CD8-positive, alpha-beta memory T cell (primary cell): ENCODE results near the gene RNU6-9. TPM values are rescaled to one million over a fixed set of nuclear protein-coding genes. Genes with fewer than 3 reads are reported as not detected.

ENCODE experiments used
- CTCF ChIA-PET: fragments of 350-600 bp; sonication (Branson Sonifier 250); formaldehyde crosslinking; loops from one replicate; lab custom pipeline; 2021; ENCODE audit warnings: antibody characterized with exemption; lab: Charles Lee
- POLR2A ChIA-PET: fragments of 350-600 bp; sonication (Branson Sonifier 250); formaldehyde crosslinking; loops from one replicate; lab custom pipeline; 2021; ENCODE audit warnings: antibody characterized with exemption; lab: Charles Lee
- DNase-seq, 5 donors: peaks; one replicate each; pipeline versions ENCODE4 v3.0.0 to v3.0.0-alpha.2; 2020 to 2022; ENCODE audit warnings: mixed read lengths in 1 of 5
- H3K27ac ChIP-seq: one replicate; pipeline ENCODE4 v1.7.0; 2013; ENCODE audit warnings: low read depth, mild to moderate bottlenecking, low read length, moderate library complexity
- H3K27me3 ChIP-seq: 2 replicates; pipeline ENCODE4 v1.7.0; 2013; ENCODE audit warnings: low read length, mild to moderate bottlenecking; ENCODE audit not compliant: insufficient read depth, poor library complexity, severe bottlenecking
- H3K36me3 ChIP-seq: 2 replicates; pipeline ENCODE4 v1.7.0; 2013; ENCODE audit warnings: mild to moderate bottlenecking, low read length, moderate library complexity; ENCODE audit not compliant: insufficient read depth
- H3K4me1 ChIP-seq: 2 replicates; pipeline ENCODE4 v1.7.0; 2013; ENCODE audit warnings: mild to moderate bottlenecking, low read length, moderate library complexity; ENCODE audit not compliant: insufficient read depth
- H3K4me3 ChIP-seq: 2 replicates; pipeline ENCODE4 v1.7.0; 2013; ENCODE audit warnings: mild to moderate bottlenecking, low read length
- H3K9me3 ChIP-seq: 2 replicates; pipeline ENCODE4 v1.7.0; 2013; ENCODE audit warnings: mild to moderate bottlenecking, low read length
- H3K27ac Mint-ChIP-seq, 8 donors: one replicate each; pipeline ENCODE4 v1.8.0; 2020 to 2021; ENCODE audit warnings: mixed read lengths in 8 of 8, mild to moderate bottlenecking in 6 of 8, inconsistent platforms in 3 of 8, moderate library complexity in 3 of 8
- H3K27me3 Mint-ChIP-seq, 2 donors: one replicate each; pipeline ENCODE4 v1.8.0; 2020 to 2021; ENCODE audit warnings: mixed read lengths in 2 of 2, mild to moderate bottlenecking in 1 of 2, moderate library complexity in 1 of 2
- H3K36me3 Mint-ChIP-seq, 3 donors: one replicate each; pipeline ENCODE4 v1.8.0; 2020 to 2021; ENCODE audit warnings: mixed read lengths in 3 of 3, inconsistent platforms in 1 of 3, mild to moderate bottlenecking in 1 of 3
- H3K4me1 Mint-ChIP-seq, 3 donors: one replicate each; pipeline ENCODE4 v1.8.0; 2020 to 2021; ENCODE audit warnings: mixed read lengths in 3 of 3, inconsistent platforms in 1 of 3, mild to moderate bottlenecking in 1 of 3
- H3K4me3 Mint-ChIP-seq, 7 donors: one replicate each; pipeline ENCODE4 v1.8.0; 2020 to 2021; ENCODE audit warnings: mixed read lengths in 7 of 7, mild to moderate bottlenecking in 6 of 7, moderate library complexity in 4 of 7, inconsistent platforms in 2 of 7
- H3K9me3 Mint-ChIP-seq, 5 donors: one replicate each; pipeline ENCODE4 v1.8.0; 2020 to 2022; ENCODE audit warnings: mixed read lengths in 5 of 5, mild to moderate bottlenecking in 3 of 5, moderate library complexity in 2 of 5, inconsistent platforms in 1 of 5
- polyA plus RNA-seq: library from polyadenylated mRNA; unstranded; fragments of 300-500 nt; fragmentation: Illumina TruSeq; gene quantifications from one replicate; pipeline ENCODE4 v1.2.3, GENCODE V29; 2021
- total RNA-seq, 2 experiments: library from RNA; stranded (reverse); gene quantifications; one replicate each; pipeline ENCODE4 v1.2.3, GENCODE V29; 2021

RNU6-9 gene
- total and polyA plus RNA-seq, 3 experiments from 2014 or later: not detected

GRCh38 chr19:855566-856120 lies 37.6 kb upstream of the RNU6-9 start:
- no peaks in the 10 kb centered on the region for H3K36me3 Mint-ChIP-seq
- peaks cover 4% of the 10 kb centered on the region for H3K4me1 ChIP-seq
- POLR2A ChIA-PET: no interaction called here
- no peak overlapping the region for H3K4me3 ChIP-seq
- no peaks in the 10 kb centered on the region for H3K4me1 Mint-ChIP-seq
- no peaks in the 10 kb centered on the region for H3K9me3 ChIP-seq
- no peak overlapping the region for H3K4me3 Mint-ChIP-seq
- H3K27me3 ChIP-seq: peaks cover 16% of the 10 kb centered on the region
- no peaks in the 10 kb centered on the region for H3K36me3 ChIP-seq
- no peak overlapping the region for H3K27ac ChIP-seq
- DNase-seq: no peak
- CTCF ChIA-PET: interaction anchor here (0.7 to 3.8 kb wide), 10 partner anchors 13 to 128 kb away, joined by 3 to 22 read pairs (median 5); partner anchors contain the start of gene WDR18
- peaks cover 6 to 14% of the 10 kb centered on the region in 2 donors for H3K27me3 Mint-ChIP-seq
- H3K9me3 Mint-ChIP-seq: no peaks in the 10 kb centered on the region
- H3K27ac Mint-ChIP-seq: no peak overlapping the region

- Histone ChIP-seq H3K4me3 (no peak overlapping the region), H3K9me3 (no peaks in the 10 kb centered on the region), H3K4me1 (peaks cover 14% of the 10 kb centered on the region), H3K27me3 (peaks cover 13% of the 10 kb centered on the region), H3K36me3 (no peaks in the 10 kb centered on the region), H3K27ac (no peak overlapping the region)
- ChIA-PET POLR2A (interaction anchor here (0.7 to 0.9 kb wide), 2 partner anchors 53 to 224 kb away, joined by 3 to 5 read pairs; no protein-coding TSS in a partner anchor), CTCF (interaction anchor here (0.9 to 3.8 kb wide), 5 partner anchors 22 to 125 kb away, joined by 3 to 22 read pairs (median 3); partner anchors contain the start of gene WDR18)
- Mint-ChIP-seq H3K4me1 (peaks cover 7 to 10% (median 9%) of the 10 kb centered on the region in 3 donors), H3K27me3 (peaks cover 6 to 10% of the 10 kb centered on the region in 2 donors), H3K36me3 (no peaks in the 10 kb centered on the region), H3K4me3 (no peak overlapping the region), H3K27ac (no peak overlapping the region), H3K9me3 (no peaks in the 10 kb centered on the region)
- no peak for DNase-seq
Measured at GRCh38 chr19:858284-858683, 35.0 kb upstream of the RNU6-9 start.

GRCh38 chr19:858868-859843 lies 34.1 kb upstream of the RNU6-9 start, which contains the start of gene CFD:
TSS of gene CFD (plus strand) at chr19:859664. CDS start at chr19:859690, 26 bp downstream.
- Histone ChIP-seq H3K9me3 (no peaks in the 10 kb centered on the region), H3K27ac (peak within 1 kb of the TSS; percentile 64), H3K4me3 (no peak within 1 kb of the TSS), H3K36me3 (no peaks in the 10 kb centered on the region), H3K4me1 (peaks cover 23% of the 10 kb centered on the region), H3K27me3 (peaks cover 13% of the 10 kb centered on the region)
- Mint-ChIP-seq H3K27ac (no peak within 1 kb of the TSS), H3K27me3 (peaks cover 6 to 10% of the 10 kb centered on the region in 2 donors), H3K4me3 (peak within 1 kb of the TSS in 2 of 7 donors; percentile 28 to 47), H3K9me3 (no peaks in the 10 kb centered on the region), H3K36me3 (no peaks in the 10 kb centered on the region), H3K4me1 (peaks cover 11 to 18% (median 15%) of the 10 kb centered on the region in 3 donors)
- ChIA-PET POLR2A (interaction anchor here (0.9 kb wide), 1 partner anchor 52 kb away, joined by 3 read pairs; no protein-coding TSS in a partner anchor), CTCF (interaction anchor here (1.2 to 3.8 kb wide), 4 partner anchors 48 to 125 kb away, joined by 3 to 22 read pairs (median 8); partner anchors contain the start of gene WDR18)
- no peak for DNase-seq

- peaks cover 6 to 10% of the 10 kb centered on the region in 2 donors for H3K27me3 Mint-ChIP-seq
- CTCF ChIA-PET: no interaction called here
- peaks cover 0 to 2% (median 0%) of the 10 kb centered on the region in 3 donors for H3K36me3 Mint-ChIP-seq
Measured at GRCh38 chr19:861141-861755, 32.0 kb upstream of the RNU6-9 start.

GRCh38 chr19:861756-862580 lies 31.3 kb upstream of the RNU6-9 start:
- ChIA-PET CTCF (interaction anchor here (1.6 to 6.3 kb wide), 5 partner anchors 20 to 382 kb away, joined by 3 to 107 read pairs (median 26); partner anchors contain the start of genes KISS1R, MED16 and RNU6-9), POLR2A (interaction anchor here (0.6 to 2.6 kb wide), 4 partner anchors 26 to 63 kb away, joined by 4 to 18 read pairs (median 6); partner anchors contain the start of genes MED16 and RNU6-9)
- Histone ChIP-seq H3K27me3 (peaks cover 13% of the 10 kb centered on the region), H3K36me3 (no peaks in the 10 kb centered on the region), H3K4me1 (peaks cover 24% of the 10 kb centered on the region), H3K9me3 (no peaks in the 10 kb centered on the region), H3K27ac (no peak overlapping the region), H3K4me3 (no peak overlapping the region)
- H3K36me3 Mint-ChIP-seq: peaks cover 0 to 2% (median 0%) of the 10 kb centered on the region in 3 donors
- DNase-seq: peak; percentile 54 to 79 (median 58)
- H3K27me3 Mint-ChIP-seq: peaks cover 6 to 10% of the 10 kb centered on the region in 2 donors
- peak overlapping the region in 2 of 8 donors; percentile 58 for H3K27ac Mint-ChIP-seq
- peak overlapping the region in 4 of 7 donors; percentile 22 to 74 (median 50) for H3K4me3 Mint-ChIP-seq
- H3K9me3 Mint-ChIP-seq: no peaks in the 10 kb centered on the region
- peaks cover 15 to 24% (median 15%) of the 10 kb centered on the region in 3 donors for H3K4me1 Mint-ChIP-seq

More at GRCh38 chr19:861141-861755, 32.0 kb upstream of the RNU6-9 start:
- POLR2A ChIA-PET: interaction anchor here (0.6 to 1.1 kb wide), 2 partner anchors 27 to 64 kb away, joined by 4 read pairs; no protein-coding TSS in a partner anchor
- Mint-ChIP-seq H3K27ac (no peak overlapping the region), H3K4me3 (peak overlapping the region in 1 of 7 donors; percentile 22), H3K4me1 (peaks cover 15 to 24% (median 15%) of the 10 kb centered on the region in 3 donors), H3K9me3 (no peaks in the 10 kb centered on the region)
- H3K4me1 ChIP-seq: peaks cover 24% of the 10 kb centered on the region
- H3K27ac ChIP-seq: no peak overlapping the region
- no peaks in the 10 kb centered on the region for H3K36me3 ChIP-seq
- no peak for DNase-seq
- no peak overlapping the region for H3K4me3 ChIP-seq
- H3K27me3 ChIP-seq: peaks cover 13% of the 10 kb centered on the region
- H3K9me3 ChIP-seq: no peaks in the 10 kb centered on the region

DNA sequence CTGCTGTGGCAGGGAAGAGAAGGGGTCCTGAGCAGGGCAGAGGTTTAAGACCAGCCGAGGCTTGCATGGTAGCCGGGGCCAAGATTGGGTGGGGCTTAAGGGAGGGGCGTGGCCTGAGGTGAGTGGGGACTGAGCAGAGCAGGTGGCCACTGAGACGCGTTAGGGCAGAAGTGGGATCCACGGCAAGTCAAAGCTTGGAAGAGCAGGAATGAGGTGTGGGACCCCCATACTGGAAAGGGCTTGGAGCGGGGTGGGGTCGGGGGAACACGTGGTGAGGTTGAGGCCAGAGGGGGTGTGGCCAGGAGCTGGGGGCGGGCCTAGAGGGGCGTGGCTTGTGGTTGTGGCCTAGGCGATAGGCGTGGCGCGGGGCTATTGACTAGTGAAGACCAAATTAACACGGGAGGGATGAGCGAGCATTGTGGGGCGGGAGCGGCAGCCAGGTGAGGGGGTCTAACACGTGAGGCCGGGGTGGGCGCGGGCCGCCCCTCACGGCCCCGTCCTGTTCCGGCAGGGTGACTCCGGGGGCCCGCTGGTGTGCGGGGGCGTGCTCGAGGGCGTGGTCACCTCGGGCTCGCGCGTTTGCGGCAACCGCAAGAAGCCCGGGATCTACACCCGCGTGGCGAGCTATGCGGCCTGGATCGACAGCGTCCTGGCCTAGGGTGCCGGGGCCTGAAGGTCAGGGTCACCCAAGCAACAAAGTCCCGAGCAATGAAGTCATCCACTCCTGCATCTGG lies 30.5 kb upstream of the RNU6-9 start:
- Histone ChIP-seq H3K27me3 (peaks cover 13% of the 10 kb centered on the region), H3K4me3 (peak overlapping the region; percentile 19), H3K9me3 (no peaks in the 10 kb centered on the region), H3K27ac (no peak overlapping the region), H3K36me3 (no peaks in the 10 kb centered on the region), H3K4me1 (peaks cover 24% of the 10 kb centered on the region)
- POLR2A ChIA-PET: interaction anchor here (0.6 to 2.6 kb wide), 6 partner anchors 14 to 60 kb away, joined by 3 to 18 read pairs (median 9); partner anchors contain the start of genes MED16 and RNU6-9
- Mint-ChIP-seq H3K36me3 (peaks cover 0 to 7% (median 3%) of the 10 kb centered on the region in 3 donors), H3K4me3 (peak overlapping the region; percentile 66 to 86 (median 74)), H3K4me1 (peaks cover 15 to 24% (median 17%) of the 10 kb centered on the region in 3 donors), H3K27me3 (peaks cover 6 to 7% of the 10 kb centered on the region in 2 donors), H3K9me3 (no peaks in the 10 kb centered on the region), H3K27ac (peak overlapping the region in 6 of 8 donors; percentile 23 to 89 (median 64))
- peak; percentile 74 to 88 (median 77) for DNase-seq
- CTCF ChIA-PET: interaction anchor here (0.9 to 6.3 kb wide), 15 partner anchors 13 to 382 kb away, joined by 3 to 107 read pairs (median 8); partner anchors contain the start of genes KISS1R, MED16, R3HDM4 and RNU6-2
